Gastrocnemius medialis (tissue), 4 donors: ENCODE measurements around the gene SNRK.

Experiments used
- CTCF ChIP-seq, 5 experiments: fragments of 450-650 bp in 3 of 5; fragments of 200-600 bp in 2 of 5; sonication (generic) in 2 of 5; IDR thresholded peaks in 4 of 5; conservative IDR thresholded peaks in 1 of 5; 1 replicate in 4 of 5; 2 replicates in 1 of 5; pipeline ENCODE4 v1.5.1; 2016 to 2019; ENCODE audit warnings: antibody characterized with exemption in 5 of 5, mild to moderate bottlenecking in 3 of 5, moderate library complexity in 3 of 5
- POLR2A ChIP-seq, 2 donors: fragments of 450-650 bp; IDR thresholded peaks; one replicate each; pipeline ENCODE4 v1.6.1; 2017; ENCODE audit warnings: antibody characterized with exemption in 2 of 2, mild to moderate bottlenecking in 2 of 2, moderate library complexity in 2 of 2

GRCh38 chr3:43371494-43371893 is 85.2 kb downstream of the SNRK start:
- TF ChIP-seq POLR2A (IDR thresholded peaks at IDR 0.05) (no peak), CTCF (IDR thresholded peaks at IDR 0.05 in 4 of 5, conservative IDR thresholded peaks at IDR 0.05 in 1 of 5) (no peak)
